ENCODE measurements around the gene CREB1. TPM values are rescaled to one million over a fixed set of nuclear protein-coding genes. Genes with fewer than 3 reads are reported as not detected.

CREB1 gene
- total RNA-seq, 1 donor from 2014 or later, result 76.8 TPM

DNA sequence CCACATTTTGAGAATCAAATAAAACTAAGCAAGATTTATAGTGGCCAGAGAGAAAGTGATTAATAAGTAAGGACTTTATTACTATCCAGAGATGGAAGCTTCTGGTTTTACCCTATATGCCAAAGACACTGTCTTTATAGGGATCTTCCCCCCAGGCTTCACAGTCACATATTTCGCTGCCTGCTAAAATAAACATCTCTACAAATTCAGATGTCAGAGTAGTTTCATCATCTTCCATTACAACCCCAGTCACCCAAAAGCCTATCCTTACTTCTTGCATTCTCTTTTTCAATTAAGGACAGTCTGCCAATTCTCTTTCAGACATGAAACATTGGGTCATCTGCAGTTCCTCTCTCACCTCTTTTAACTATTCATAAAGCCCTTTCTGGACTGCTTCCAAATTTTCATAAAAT is 28.3 kb downstream of the CREB1 start:
- DNase-seq (ENCODE audit: low spot score), result no peak
- Mint-ChIP-seq H3K27me3 (ENCODE audit: unreplicated experiment) (peaks cover 1% of the 10 kb centered on the region), H3K36me3 (ENCODE audit: low read depth, unreplicated experiment) (peaks cover 19% of the 10 kb centered on the region), H3K9me3 (ENCODE audit: unreplicated experiment) (no peaks in the 10 kb centered on the region), H3K4me3 (ENCODE audit: unreplicated experiment) (no peak overlapping the region), H3K27ac (ENCODE audit: unreplicated experiment) (peak overlapping the region; percentile 1), H3K4me1 (ENCODE audit: unreplicated experiment) (peaks cover 29% of the 10 kb centered on the region)
- TF ChIP-seq, protein P1, sequence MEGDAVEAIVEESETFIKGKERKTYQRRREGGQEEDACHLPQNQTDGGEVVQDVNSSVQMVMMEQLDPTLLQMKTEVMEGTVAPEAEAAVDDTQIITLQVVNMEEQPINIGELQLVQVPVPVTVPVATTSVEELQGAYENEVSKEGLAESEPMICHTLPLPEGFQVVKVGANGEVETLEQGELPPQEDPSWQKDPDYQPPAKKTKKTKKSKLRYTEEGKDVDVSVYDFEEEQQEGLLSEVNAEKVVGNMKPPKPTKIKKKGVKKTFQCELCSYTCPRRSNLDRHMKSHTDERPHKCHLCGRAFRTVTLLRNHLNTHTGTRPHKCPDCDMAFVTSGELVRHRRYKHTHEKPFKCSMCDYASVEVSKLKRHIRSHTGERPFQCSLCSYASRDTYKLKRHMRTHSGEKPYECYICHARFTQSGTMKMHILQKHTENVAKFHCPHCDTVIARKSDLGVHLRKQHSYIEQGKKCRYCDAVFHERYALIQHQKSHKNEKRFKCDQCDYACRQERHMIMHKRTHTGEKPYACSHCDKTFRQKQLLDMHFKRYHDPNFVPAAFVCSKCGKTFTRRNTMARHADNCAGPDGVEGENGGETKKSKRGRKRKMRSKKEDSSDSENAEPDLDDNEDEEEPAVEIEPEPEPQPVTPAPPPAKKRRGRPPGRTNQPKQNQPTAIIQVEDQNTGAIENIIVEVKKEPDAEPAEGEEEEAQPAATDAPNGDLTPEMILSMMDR (IDR thresholded peaks at IDR 0.05; ENCODE audit: unreplicated experiment), result no peak

DNA sequence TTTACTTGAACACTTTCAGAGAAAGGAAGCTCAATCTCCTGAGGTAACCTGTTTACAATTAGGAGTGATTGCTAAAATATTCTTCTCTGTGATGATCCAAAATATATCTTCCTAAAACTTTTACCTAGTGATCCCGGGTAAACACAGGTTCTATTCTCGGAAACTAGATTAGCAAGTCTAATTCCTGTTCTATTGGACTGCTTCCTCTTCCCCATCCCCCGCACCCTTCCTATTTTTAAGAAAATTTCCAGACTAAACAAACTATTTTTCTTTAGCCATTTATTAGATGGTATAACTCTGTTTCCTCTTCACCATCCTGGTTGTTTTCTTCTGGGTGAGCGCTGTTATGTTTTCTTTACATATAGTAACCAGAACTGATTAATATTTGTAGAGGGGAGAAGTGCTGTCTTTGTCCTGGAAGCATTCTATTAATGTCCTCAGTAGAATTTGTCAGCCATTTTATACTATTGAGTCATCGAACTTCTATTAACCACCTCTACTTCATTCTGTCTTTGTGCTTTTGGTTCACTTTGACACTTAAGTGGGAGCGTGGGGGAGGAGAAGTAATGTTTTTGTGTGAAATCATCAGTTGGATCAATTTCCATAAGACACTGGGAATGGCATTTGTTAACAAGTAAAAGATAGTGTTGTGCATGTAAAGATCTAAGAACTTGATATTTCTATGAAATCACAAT is 31.8 kb downstream of the CREB1 start:
- H3K4me3 Mint-ChIP-seq (ENCODE audit: unreplicated experiment), result peak overlapping the region; percentile 66
- H3K27ac Mint-ChIP-seq (ENCODE audit: unreplicated experiment), result peak overlapping the region; percentile 97
- peaks cover 21% of the 10 kb centered on the region for H3K36me3 Mint-ChIP-seq (ENCODE audit: low read depth, unreplicated experiment)
- peaks cover 29% of the 10 kb centered on the region for H3K4me1 Mint-ChIP-seq (ENCODE audit: unreplicated experiment)
- H3K27me3 Mint-ChIP-seq (ENCODE audit: unreplicated experiment), result peaks cover 1% of the 10 kb centered on the region
- TF ChIP-seq, protein P1 (IDR thresholded peaks at IDR 0.05; ENCODE audit: unreplicated experiment), result no peak
- no peaks in the 10 kb centered on the region for H3K9me3 Mint-ChIP-seq (ENCODE audit: unreplicated experiment)
- DNase-seq (ENCODE audit: low spot score), result no peak

DNA sequence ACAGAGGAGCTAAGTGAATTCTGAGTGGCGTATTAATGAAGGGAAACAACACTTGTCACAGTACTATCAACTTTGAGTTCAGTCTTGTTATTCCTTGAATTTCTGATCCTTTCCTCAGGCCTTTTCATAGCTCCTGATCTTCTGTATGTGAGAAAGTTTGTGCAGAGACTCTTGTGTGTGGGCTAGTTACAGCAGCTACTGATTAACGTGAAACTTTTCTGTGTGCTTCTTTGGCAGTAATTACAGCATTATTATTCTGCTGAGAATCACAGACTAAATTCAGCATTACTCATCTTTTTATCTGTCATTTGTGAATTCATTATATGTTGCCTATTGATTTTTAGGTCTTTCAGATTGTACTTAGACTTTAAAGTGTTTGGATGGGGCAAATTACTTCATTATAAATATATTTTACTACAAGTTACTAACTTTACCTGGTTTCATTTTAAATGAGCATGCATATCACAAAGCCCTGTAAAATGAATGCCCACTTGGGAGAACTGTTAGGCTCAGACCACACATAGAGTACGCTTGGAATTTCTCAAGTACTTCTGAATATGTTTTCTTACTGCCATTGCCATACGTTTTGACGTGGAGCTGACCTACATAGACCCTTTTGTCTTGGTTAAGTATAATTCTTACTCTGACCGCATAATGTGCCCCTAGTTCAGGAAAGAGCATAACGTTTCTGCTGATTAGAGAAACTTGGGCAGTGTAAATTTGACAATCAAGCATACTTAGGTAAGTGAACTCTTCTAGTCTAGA is 36.2 kb downstream of the CREB1 start:
- DNase-seq (ENCODE audit: low spot score), result no peak
- Mint-ChIP-seq H3K27me3 (ENCODE audit: unreplicated experiment) (peaks cover 1% of the 10 kb centered on the region), H3K27ac (ENCODE audit: unreplicated experiment) (no peak overlapping the region), H3K36me3 (ENCODE audit: low read depth, unreplicated experiment) (peaks cover 13% of the 10 kb centered on the region), H3K4me1 (ENCODE audit: unreplicated experiment) (peaks cover 12% of the 10 kb centered on the region), H3K9me3 (ENCODE audit: unreplicated experiment) (no peaks in the 10 kb centered on the region), H3K4me3 (ENCODE audit: unreplicated experiment) (no peak overlapping the region)
- TF ChIP-seq, protein P1 (IDR thresholded peaks at IDR 0.05; ENCODE audit: unreplicated experiment), result no peak

DNA sequence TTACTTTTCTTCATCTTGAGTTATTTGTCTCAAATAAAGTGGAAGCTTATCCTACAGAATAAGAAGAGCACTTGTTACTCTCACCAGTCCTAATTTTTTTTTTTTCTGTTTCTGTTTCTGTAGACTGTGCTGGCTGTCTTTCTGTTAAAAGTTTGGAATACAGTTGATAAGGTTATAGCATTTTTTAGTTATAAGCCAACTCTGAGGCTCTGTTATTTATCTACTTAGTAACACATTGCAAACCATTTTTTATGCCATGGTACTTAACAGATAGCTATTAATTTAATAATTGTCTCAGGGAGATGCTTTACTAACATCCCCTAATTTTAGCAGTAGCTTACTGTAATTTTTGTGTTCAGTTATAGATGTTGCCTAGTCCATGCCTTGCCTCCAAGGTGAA is 37.9 kb downstream of the CREB1 start:
- peak overlapping the region; percentile 9 for H3K4me3 Mint-ChIP-seq (ENCODE audit: unreplicated experiment)
- peaks cover 9% of the 10 kb centered on the region for H3K36me3 Mint-ChIP-seq (ENCODE audit: low read depth, unreplicated experiment)

More for the DNA sequence above, 37.9 kb downstream of the CREB1 start:
- no peaks in the 10 kb centered on the region for H3K9me3 Mint-ChIP-seq (ENCODE audit: unreplicated experiment)
- peaks cover 2% of the 10 kb centered on the region for H3K27me3 Mint-ChIP-seq (ENCODE audit: unreplicated experiment)
- H3K27ac Mint-ChIP-seq (ENCODE audit: unreplicated experiment), result no peak overlapping the region
- TF ChIP-seq, protein P1 (IDR thresholded peaks at IDR 0.05; ENCODE audit: unreplicated experiment), result no peak
- peaks cover 2% of the 10 kb centered on the region for H3K4me1 Mint-ChIP-seq (ENCODE audit: unreplicated experiment)
- no peak for DNase-seq (ENCODE audit: low spot score)

All from endothelial cell (in vitro differentiated cells).